CD4-positive, alpha-beta memory T cell (primary cell): ENCODE data around the gene MAOA. TPM values are rescaled to one million over a fixed set of nuclear protein-coding genes. Genes with fewer than 3 reads are reported as not detected.
"Not testable (repeated sequence)": the region's sequence is repeated elsewhere in the genome, so short reads cannot be mapped to it uniquely, and the experiment has no call there.

ENCODE experiments used
- CTCF ChIA-PET: fragments of 350-600 bp; sonication (Branson Sonifier 250); formaldehyde crosslinking; loops from one replicate; lab custom pipeline; 2021; ENCODE audit warnings: inconsistent platforms; ENCODE audit not compliant: partially characterized antibody; lab: Charles Lee
- POLR2A ChIA-PET: fragments of 350-600 bp; sonication (Branson Sonifier 250); formaldehyde crosslinking; loops from one replicate; lab custom pipeline; 2021; ENCODE audit not compliant: partially characterized antibody; lab: Charles Lee
- DNase-seq, 5 donors: peaks; one replicate each; pipeline versions ENCODE4 v3.0.0 to v3.0.0-alpha.2; 2020 to 2022; ENCODE audit warnings: mixed read lengths in 1 of 5
- H3K27ac ChIP-seq: one replicate; pipeline ENCODE4 v1.7.0; 2013; ENCODE audit warnings: low read depth, low read length
- H3K27me3 ChIP-seq: 2 replicates; pipeline ENCODE4 v1.7.0; 2013; ENCODE audit warnings: mild to moderate bottlenecking, low read length, moderate library complexity; ENCODE audit not compliant: insufficient read depth
- H3K36me3 ChIP-seq: 2 replicates; pipeline ENCODE4 v1.7.0; 2013; ENCODE audit warnings: mild to moderate bottlenecking, low read length, moderate library complexity; ENCODE audit not compliant: insufficient read depth
- H3K4me1 ChIP-seq: 2 replicates; pipeline ENCODE4 v1.7.0; 2013; ENCODE audit warnings: mild to moderate bottlenecking, low read length, moderate library complexity; ENCODE audit not compliant: insufficient read depth
- H3K4me3 ChIP-seq, 2 donors: one replicate each; pipeline ENCODE4 v1.7.0; 2013; ENCODE audit warnings: low read length in 2 of 2, mild to moderate bottlenecking in 1 of 2
- H3K9me3 ChIP-seq, 2 donors: one replicate each; pipeline ENCODE4 v1.7.0; 2013; ENCODE audit warnings: low read length in 2 of 2, control low read depth in 1 of 2; ENCODE audit not compliant: control insufficient read depth in 1 of 2
- H3K27ac Mint-ChIP-seq, 7 donors: one replicate each; pipeline ENCODE4 v1.8.0; 2020 to 2021; ENCODE audit warnings: mixed read lengths in 7 of 7, mild to moderate bottlenecking in 6 of 7, inconsistent platforms in 3 of 7, moderate library complexity in 3 of 7
- H3K27me3 Mint-ChIP-seq, 2 donors: one replicate each; pipeline ENCODE4 v1.8.0; 2020 to 2021; ENCODE audit warnings: mixed read lengths in 2 of 2
- H3K36me3 Mint-ChIP-seq, 2 donors: one replicate each; pipeline ENCODE4 v1.8.0; 2020 to 2021; ENCODE audit warnings: mixed read lengths in 2 of 2, inconsistent platforms in 1 of 2, mild to moderate bottlenecking in 1 of 2
- H3K4me1 Mint-ChIP-seq, 4 donors: one replicate each; pipeline ENCODE4 v1.8.0; 2020 to 2021; ENCODE audit warnings: mixed read lengths in 4 of 4, mild to moderate bottlenecking in 1 of 4
- H3K4me3 Mint-ChIP-seq, 8 donors: one replicate each; pipeline ENCODE4 v1.8.0; 2020 to 2021; ENCODE audit warnings: mixed read lengths in 8 of 8, mild to moderate bottlenecking in 7 of 8, moderate library complexity in 6 of 8, inconsistent platforms in 3 of 8
- H3K9me3 Mint-ChIP-seq, 8 donors: one replicate each; pipeline ENCODE4 v1.8.0; 2020 to 2021; ENCODE audit warnings: mixed read lengths in 8 of 8, mild to moderate bottlenecking in 5 of 8, inconsistent platforms in 3 of 8, moderate library complexity in 1 of 8
- intact Hi-C: fragments of 100-400 bp; cut with micrococcal nuclease; formaldehyde crosslinking; loops from one replicate; pipeline ENCODE4 v1.15.1; 2023
- polyA plus RNA-seq, 2 donors: library from polyadenylated mRNA; unstranded; fragments of 300-500 nt; fragmentation: Illumina TruSeq; gene quantifications; one replicate each; pipeline ENCODE4 v1.2.3, GENCODE V29; 2021
- total RNA-seq, 2 experiments: library from RNA; stranded (reverse); gene quantifications; one replicate each; pipeline ENCODE4 v1.2.3, GENCODE V29; 2021

Gene MAOA
- total and polyA plus RNA-seq, 4 experiments from 2014 or later = 0.09 to 6.2 TPM; not detected in 2

GRCh38 chrX:43717161-43717560 is 61.1 kb downstream of the MAOA start:
- CTCF ChIA-PET = no interaction called here
- intact Hi-C loops = no loop called here
- H3K4me1 Mint-ChIP-seq = no peaks in the 10 kb centered on the region
- POLR2A ChIA-PET = no interaction called here
- H3K9me3 Mint-ChIP-seq = peaks cover 0 to 2% (median 0%) of the 10 kb centered on the region in 8 donors
- H3K27me3 ChIP-seq = no peaks in the 10 kb centered on the region
- no peak overlapping the region for H3K27ac ChIP-seq
- H3K36me3 ChIP-seq = no peaks in the 10 kb centered on the region
- no peaks in the 10 kb centered on the region for H3K27me3 Mint-ChIP-seq
- no peak overlapping the region for H3K4me3 ChIP-seq
- no peak for DNase-seq
- H3K36me3 Mint-ChIP-seq = no peaks in the 10 kb centered on the region
- H3K4me3 Mint-ChIP-seq = no peak overlapping the region
- no peak overlapping the region for H3K27ac Mint-ChIP-seq
- no peaks in the 10 kb centered on the region for H3K4me1 ChIP-seq
- H3K9me3 ChIP-seq = no peaks in the 10 kb centered on the region

- no peaks in the 10 kb centered on the region for H3K4me1 ChIP-seq
- no peak overlapping the region for H3K27ac Mint-ChIP-seq
- DNase-seq = no peak
- H3K4me3 Mint-ChIP-seq = no peak overlapping the region
- no peaks in the 10 kb centered on the region for H3K36me3 ChIP-seq
- no peaks in the 10 kb centered on the region for H3K36me3 Mint-ChIP-seq
- POLR2A ChIA-PET = no interaction called here
- peaks cover 0 to 5% (median 0%) of the 10 kb centered on the region in 8 donors for H3K9me3 Mint-ChIP-seq
- no peaks in the 10 kb centered on the region for H3K9me3 ChIP-seq
- no peak overlapping the region for H3K27ac ChIP-seq
- intact Hi-C loops = no loop called here
- H3K4me3 ChIP-seq = no peak overlapping the region
- H3K27me3 ChIP-seq = no peaks in the 10 kb centered on the region
- CTCF ChIA-PET = no interaction called here
- H3K27me3 Mint-ChIP-seq = no peaks in the 10 kb centered on the region
- H3K4me1 Mint-ChIP-seq = no peaks in the 10 kb centered on the region
Measured at GRCh38 chrX:43718081-43718480, 62.0 kb downstream of the MAOA start.

- Mint-ChIP-seq H3K9me3 (peaks cover 0 to 8% (median 0%) of the 10 kb centered on the region in 8 donors), H3K4me1 (no peaks in the 10 kb centered on the region), H3K4me3 (no peak overlapping the region), H3K36me3 (no peaks in the 10 kb centered on the region), H3K27me3 (no peaks in the 10 kb centered on the region), H3K27ac (no peak overlapping the region)
- DNase-seq = no peak
- Histone ChIP-seq H3K4me3 (no peak overlapping the region), H3K27me3 (no peaks in the 10 kb centered on the region), H3K36me3 (no peaks in the 10 kb centered on the region), H3K27ac (no peak overlapping the region), H3K9me3 (no peaks in the 10 kb centered on the region), H3K4me1 (no peaks in the 10 kb centered on the region)
- POLR2A ChIA-PET = no interaction called here
- intact Hi-C loops = no loop called here
- CTCF ChIA-PET = no interaction called here
Measured at GRCh38 chrX:43718546-43718945, 62.4 kb downstream of the MAOA start.

GRCh38 chrX:43718956-43719355 is 62.9 kb downstream of the MAOA start:
- Mint-ChIP-seq H3K27ac (no peak overlapping the region), H3K9me3 (peaks cover 0 to 9% (median 0%) of the 10 kb centered on the region in 8 donors), H3K4me1 (no peaks in the 10 kb centered on the region), H3K4me3 (no peak overlapping the region), H3K27me3 (no peaks in the 10 kb centered on the region), H3K36me3 (no peaks in the 10 kb centered on the region)
- POLR2A ChIA-PET = no interaction called here
- no peaks in the 10 kb centered on the region for H3K4me1 ChIP-seq
- no peaks in the 10 kb centered on the region for H3K36me3 ChIP-seq
- no peak overlapping the region for H3K4me3 ChIP-seq
- H3K9me3 ChIP-seq = no peaks in the 10 kb centered on the region
- no peaks in the 10 kb centered on the region for H3K27me3 ChIP-seq
- no peak overlapping the region for H3K27ac ChIP-seq
- CTCF ChIA-PET = no interaction called here
- intact Hi-C loops = no loop called here
- no peak for DNase-seq

- Histone ChIP-seq H3K36me3 (no peaks in the 10 kb centered on the region), H3K4me1 (no peaks in the 10 kb centered on the region), H3K27me3 (no peaks in the 10 kb centered on the region), H3K4me3 (no peak overlapping the region), H3K27ac (no peak overlapping the region), H3K9me3 (no peaks in the 10 kb centered on the region)
- H3K27me3 Mint-ChIP-seq = no peaks in the 10 kb centered on the region
- no peaks in the 10 kb centered on the region for H3K4me1 Mint-ChIP-seq
- CTCF ChIA-PET = no interaction called here
- no peaks in the 10 kb centered on the region for H3K36me3 Mint-ChIP-seq
- DNase-seq = no peak
- H3K4me3 Mint-ChIP-seq = no peak overlapping the region
- peaks cover 0 to 9% (median 0%) of the 10 kb centered on the region in 8 donors for H3K9me3 Mint-ChIP-seq
- POLR2A ChIA-PET = no interaction called here
- intact Hi-C loops = no loop called here
- H3K27ac Mint-ChIP-seq = no peak overlapping the region
Measured at GRCh38 chrX:43720082-43720481, 64.0 kb downstream of the MAOA start.

- peaks cover 0 to 9% (median 0%) of the 10 kb centered on the region in 8 donors for H3K9me3 Mint-ChIP-seq
- H3K4me3 Mint-ChIP-seq = no peak overlapping the region
- H3K27me3 Mint-ChIP-seq = no peaks in the 10 kb centered on the region
- H3K36me3 Mint-ChIP-seq = no peaks in the 10 kb centered on the region
- no peaks in the 10 kb centered on the region for H3K27me3 ChIP-seq
- H3K27ac ChIP-seq = no peak overlapping the region
- ChIA-PET CTCF (no interaction called here), POLR2A (no interaction called here)
- no peaks in the 10 kb centered on the region for H3K4me1 ChIP-seq
- H3K4me1 Mint-ChIP-seq = no peaks in the 10 kb centered on the region
- no peaks in the 10 kb centered on the region for H3K9me3 ChIP-seq
- H3K4me3 ChIP-seq = no peak overlapping the region
- H3K36me3 ChIP-seq = no peaks in the 10 kb centered on the region
- DNase-seq = no peak
- intact Hi-C loops = no loop called here
- H3K27ac Mint-ChIP-seq = no peak overlapping the region
Measured at GRCh38 chrX:43720961-43721360, 64.9 kb downstream of the MAOA start.

- H3K27me3 ChIP-seq, H3K27me3 Mint-ChIP-seq, POLR2A ChIA-PET, H3K4me3 Mint-ChIP-seq, H3K9me3 ChIP-seq, H3K4me1 Mint-ChIP-seq, intact Hi-C loops, H3K36me3 Mint-ChIP-seq, H3K27ac ChIP-seq, H3K4me3 ChIP-seq, H3K4me1 ChIP-seq, H3K9me3 Mint-ChIP-seq, DNase-seq, CTCF ChIA-PET, H3K36me3 ChIP-seq: not testable (repeated sequence)
- peak overlapping the region in 1 of 7 donors; percentile 55 for H3K27ac Mint-ChIP-seq
Measured at GRCh38 chrX:43725227-43725626, 69.1 kb downstream of the MAOA start.

- CTCF ChIA-PET, H3K4me1 ChIP-seq, H3K27ac ChIP-seq, H3K27me3 Mint-ChIP-seq, H3K4me3 ChIP-seq, H3K27me3 ChIP-seq, H3K36me3 ChIP-seq, H3K36me3 Mint-ChIP-seq, H3K4me1 Mint-ChIP-seq, POLR2A ChIA-PET, DNase-seq, H3K9me3 ChIP-seq, intact Hi-C loops, H3K27ac Mint-ChIP-seq, H3K9me3 Mint-ChIP-seq, H3K4me3 Mint-ChIP-seq: not testable (repeated sequence)
Measured at GRCh38 chrX:43727254-43727653, 71.2 kb downstream of the MAOA start.
